WTC11 (cell line): ENCODE measurements around the gene ARRDC3. TPM values are rescaled to one million over a fixed set of nuclear protein-coding genes. Genes with fewer than 3 reads are reported as not detected.
"Not testable (repeated sequence)": the region's sequence is repeated elsewhere in the genome, so short reads cannot be mapped to it uniquely, and the experiment has no call there.

Experiments used
- ATAC-seq: fragments of 200-7000 bp; cut with Tn5 transposase; 2 replicates; pipeline ENCODE4 v1.10.0; 2021; ENCODE audit warnings: mild to moderate bottlenecking, moderate library complexity
- CTCF ChIA-PET: fragments of 300-600 bp; sonication (Branson Sonifier 250); formaldehyde crosslinking; loops from one replicate; lab custom pipeline; 2021; ENCODE audit warnings: antibody characterized with exemption; lab: Charles Lee
- POLR2A ChIA-PET: fragments of 350-600 bp; sonication (Branson Sonifier 250); formaldehyde crosslinking; loops from one replicate; lab custom pipeline; 2021; ENCODE audit warnings: antibody characterized with exemption; lab: Charles Lee
- DNase-seq: peaks from one replicate; pipeline ENCODE4 v3.0.0; 2021; ENCODE audit warnings: low spot score
- H3K27ac Mint-ChIP-seq: 2 replicates; pipeline ENCODE4 v1.8.0; 2021; ENCODE audit warnings: mixed read lengths
- H3K27me3 Mint-ChIP-seq: 2 replicates; pipeline ENCODE4 v1.8.0; 2021; ENCODE audit warnings: low read depth, mild to moderate bottlenecking, moderate library complexity, mixed read lengths
- H3K36me3 Mint-ChIP-seq: 2 replicates; pipeline ENCODE4 v1.8.0; 2021; ENCODE audit warnings: mixed read lengths
- H3K4me1 Mint-ChIP-seq: 2 replicates; pipeline ENCODE4 v1.8.0; 2022; ENCODE audit warnings: mixed read lengths
- H3K4me3 Mint-ChIP-seq: 2 replicates; pipeline ENCODE4 v1.8.0; 2021; ENCODE audit warnings: mild to moderate bottlenecking, moderate library complexity, mixed read lengths
- H3K9me3 Mint-ChIP-seq: 2 replicates; pipeline ENCODE4 v1.8.0; 2021; ENCODE audit warnings: mixed read lengths
- CREM ChIP-seq: sonication (generic); formaldehyde crosslinking; IDR thresholded peaks from 2 replicates; pipeline ENCODE4 v1.8.1; 2022; ENCODE audit warnings: mild to moderate bottlenecking, missing genetic modification reagents, moderate library complexity
- ETV6 ChIP-seq: sonication (generic); formaldehyde crosslinking; IDR thresholded peaks from 2 replicates; pipeline ENCODE4 v1.8.1; 2022; ENCODE audit warnings: mild to moderate bottlenecking, missing genetic modification reagents
- FOXJ3 ChIP-seq: sonication (generic); formaldehyde crosslinking; IDR thresholded peaks from 2 replicates; pipeline ENCODE4 v1.9.0; 2021; ENCODE audit warnings: missing genetic modification reagents, mild to moderate bottlenecking, borderline replicate concordance
- FOXP1 ChIP-seq: sonication (generic); formaldehyde crosslinking; IDR thresholded peaks from 2 replicates; pipeline ENCODE4 v1.8.0; 2022; ENCODE audit warnings: missing genetic modification reagents, mild to moderate bottlenecking, moderate library complexity, borderline replicate concordance
- NFE2L1 ChIP-seq: sonication (generic); formaldehyde crosslinking; IDR thresholded peaks from 2 replicates; pipeline ENCODE4 v1.8.1; 2023; ENCODE audit warnings: missing genetic modification reagents
- NR1H2 ChIP-seq: sonication (generic); formaldehyde crosslinking; IDR thresholded peaks from 2 replicates; pipeline ENCODE4 v1.9.0; 2021; ENCODE audit warnings: mild to moderate bottlenecking, moderate library complexity, missing genetic modification reagents
- TP53 ChIP-seq: sonication (generic); formaldehyde crosslinking; IDR thresholded peaks from 2 replicates; pipeline ENCODE4 v1.8.1; 2023; ENCODE audit warnings: mild to moderate bottlenecking, missing genetic modification reagents
- ZNF121 ChIP-seq: sonication (generic); formaldehyde crosslinking; IDR thresholded peaks from 2 replicates; pipeline ENCODE4 v1.8.0; 2023; ENCODE audit warnings: missing genetic modification reagents
- ZNF219 ChIP-seq: sonication (generic); formaldehyde crosslinking; IDR thresholded peaks from 2 replicates; pipeline ENCODE4 v1.8.0; 2023; ENCODE audit warnings: missing genetic modification reagents, mild to moderate bottlenecking, borderline replicate concordance
- ZNF232 ChIP-seq: sonication (generic); formaldehyde crosslinking; IDR thresholded peaks from 2 replicates; pipeline ENCODE4 v1.8.0; 2022; ENCODE audit warnings: mild to moderate bottlenecking, missing genetic modification reagents
- ZNF317 ChIP-seq: sonication (generic); formaldehyde crosslinking; IDR thresholded peaks from 2 replicates; pipeline ENCODE4 v1.8.1; 2023; ENCODE audit warnings: low read depth, mild to moderate bottlenecking, moderate library complexity, missing genetic modification reagents, borderline replicate concordance
- ZNF416 ChIP-seq: fragments of 250-450 bp; sonication (Bioruptor Pico); IDR thresholded peaks from 2 replicates; pipeline ENCODE4 v1.9.0; 2021; ENCODE audit warnings: mild to moderate bottlenecking, inconsistent platforms
- ZNF423 ChIP-seq: fragments of 250-450 bp; sonication (Bioruptor Pico); IDR thresholded peaks from 2 replicates; pipeline ENCODE4 v2.1.2; 2022; ENCODE audit warnings: mild to moderate bottlenecking, moderate library complexity
- total RNA-seq: library from RNA; stranded (reverse); gene quantifications from 3 replicates; pipeline ENCODE4 v1.2.3, GENCODE V29; 2021
- TF ChIP-seq, protein P1 (sequence below): fragments of 250-450 bp; sonication (Bioruptor Pico); IDR thresholded peaks from 2 replicates; pipeline ENCODE4 v1.9.0; 2021; ENCODE audit warnings: mild to moderate bottlenecking
- TF ChIP-seq, protein P2 (sequence below): sonication (generic); formaldehyde crosslinking; IDR thresholded peaks from 2 replicates; pipeline ENCODE4 v1.8.0; 2022; ENCODE audit warnings: missing genetic modification reagents
- TF ChIP-seq, protein P3 (sequence below): sonication (generic); formaldehyde crosslinking; IDR thresholded peaks from 2 replicates; pipeline ENCODE4 v1.8.1; 2023; ENCODE audit warnings: mild to moderate bottlenecking, missing genetic modification reagents
- TF ChIP-seq, protein P4 (sequence below): sonication (generic); formaldehyde crosslinking; IDR thresholded peaks from 2 replicates; pipeline ENCODE4 v1.8.0; 2022; ENCODE audit warnings: mild to moderate bottlenecking, missing genetic modification reagents
- TF ChIP-seq, protein P5 (sequence below): fragments of 250-450 bp; sonication (Bioruptor Pico); conservative IDR thresholded peaks from 2 replicates; pipeline ENCODE4 v1.9.0; 2021; ENCODE audit warnings: mild to moderate bottlenecking
- TF ChIP-seq, protein P6 (sequence below): fragments of 250-450 bp; sonication (Bioruptor Pico); IDR thresholded peaks from 2 replicates; pipeline ENCODE4 v1.9.0; 2021; ENCODE audit warnings: mild to moderate bottlenecking, borderline replicate concordance

Gene ARRDC3
- total RNA-seq, 1 experiment from 2014 or later, result 10.3 TPM

DNA sequence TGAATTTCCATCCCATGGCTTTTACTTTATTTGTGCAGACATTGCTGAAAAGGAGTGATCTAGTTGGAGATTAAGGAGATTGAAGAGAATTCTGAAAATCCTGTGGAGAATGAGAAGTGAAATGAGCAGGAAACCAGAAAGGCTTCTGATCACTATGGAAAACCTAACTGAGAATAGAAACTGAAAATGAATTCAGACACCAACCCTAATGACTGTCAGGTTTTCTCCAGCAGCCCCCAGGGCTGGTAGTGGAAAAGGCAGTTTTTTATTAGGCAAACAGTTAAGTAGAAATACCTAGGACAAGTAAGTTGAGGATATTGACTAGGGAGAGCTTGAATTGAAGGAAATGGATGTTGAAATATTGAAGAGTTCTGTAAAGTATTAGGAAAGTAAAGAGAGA is 14.7 kb upstream of the ARRDC3 start (continued):
- TF ChIP-seq, protein P1, sequence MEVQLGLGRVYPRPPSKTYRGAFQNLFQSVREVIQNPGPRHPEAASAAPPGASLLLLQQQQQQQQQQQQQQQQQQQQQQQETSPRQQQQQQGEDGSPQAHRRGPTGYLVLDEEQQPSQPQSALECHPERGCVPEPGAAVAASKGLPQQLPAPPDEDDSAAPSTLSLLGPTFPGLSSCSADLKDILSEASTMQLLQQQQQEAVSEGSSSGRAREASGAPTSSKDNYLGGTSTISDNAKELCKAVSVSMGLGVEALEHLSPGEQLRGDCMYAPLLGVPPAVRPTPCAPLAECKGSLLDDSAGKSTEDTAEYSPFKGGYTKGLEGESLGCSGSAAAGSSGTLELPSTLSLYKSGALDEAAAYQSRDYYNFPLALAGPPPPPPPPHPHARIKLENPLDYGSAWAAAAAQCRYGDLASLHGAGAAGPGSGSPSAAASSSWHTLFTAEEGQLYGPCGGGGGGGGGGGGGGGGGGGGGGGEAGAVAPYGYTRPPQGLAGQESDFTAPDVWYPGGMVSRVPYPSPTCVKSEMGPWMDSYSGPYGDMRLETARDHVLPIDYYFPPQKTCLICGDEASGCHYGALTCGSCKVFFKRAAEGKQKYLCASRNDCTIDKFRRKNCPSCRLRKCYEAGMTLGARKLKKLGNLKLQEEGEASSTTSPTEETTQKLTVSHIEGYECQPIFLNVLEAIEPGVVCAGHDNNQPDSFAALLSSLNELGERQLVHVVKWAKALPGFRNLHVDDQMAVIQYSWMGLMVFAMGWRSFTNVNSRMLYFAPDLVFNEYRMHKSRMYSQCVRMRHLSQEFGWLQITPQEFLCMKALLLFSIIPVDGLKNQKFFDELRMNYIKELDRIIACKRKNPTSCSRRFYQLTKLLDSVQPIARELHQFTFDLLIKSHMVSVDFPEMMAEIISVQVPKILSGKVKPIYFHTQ (CRISPR knock-in tag), result no peak
- TF ChIP-seq, protein P2, sequence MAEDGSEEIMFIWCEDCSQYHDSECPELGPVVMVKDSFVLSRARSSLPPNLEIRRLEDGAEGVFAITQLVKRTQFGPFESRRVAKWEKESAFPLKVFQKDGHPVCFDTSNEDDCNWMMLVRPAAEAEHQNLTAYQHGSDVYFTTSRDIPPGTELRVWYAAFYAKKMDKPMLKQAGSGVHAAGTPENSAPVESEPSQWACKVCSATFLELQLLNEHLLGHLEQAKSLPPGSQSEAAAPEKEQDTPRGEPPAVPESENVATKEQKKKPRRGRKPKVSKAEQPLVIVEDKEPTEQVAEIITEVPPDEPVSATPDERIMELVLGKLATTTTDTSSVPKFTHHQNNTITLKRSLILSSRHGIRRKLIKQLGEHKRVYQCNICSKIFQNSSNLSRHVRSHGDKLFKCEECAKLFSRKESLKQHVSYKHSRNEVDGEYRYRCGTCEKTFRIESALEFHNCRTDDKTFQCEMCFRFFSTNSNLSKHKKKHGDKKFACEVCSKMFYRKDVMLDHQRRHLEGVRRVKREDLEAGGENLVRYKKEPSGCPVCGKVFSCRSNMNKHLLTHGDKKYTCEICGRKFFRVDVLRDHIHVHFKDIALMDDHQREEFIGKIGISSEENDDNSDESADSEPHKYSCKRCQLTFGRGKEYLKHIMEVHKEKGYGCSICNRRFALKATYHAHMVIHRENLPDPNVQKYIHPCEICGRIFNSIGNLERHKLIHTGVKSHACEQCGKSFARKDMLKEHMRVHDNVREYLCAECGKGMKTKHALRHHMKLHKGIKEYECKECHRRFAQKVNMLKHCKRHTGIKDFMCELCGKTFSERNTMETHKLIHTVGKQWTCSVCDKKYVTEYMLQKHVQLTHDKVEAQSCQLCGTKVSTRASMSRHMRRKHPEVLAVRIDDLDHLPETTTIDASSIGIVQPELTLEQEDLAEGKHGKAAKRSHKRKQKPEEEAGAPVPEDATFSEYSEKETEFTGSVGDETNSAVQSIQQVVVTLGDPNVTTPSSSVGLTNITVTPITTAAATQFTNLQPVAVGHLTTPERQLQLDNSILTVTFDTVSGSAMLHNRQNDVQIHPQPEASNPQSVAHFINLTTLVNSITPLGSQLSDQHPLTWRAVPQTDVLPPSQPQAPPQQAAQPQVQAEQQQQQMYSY (CRISPR knock-in tag), result no peak
- TF ChIP-seq, protein P3, sequence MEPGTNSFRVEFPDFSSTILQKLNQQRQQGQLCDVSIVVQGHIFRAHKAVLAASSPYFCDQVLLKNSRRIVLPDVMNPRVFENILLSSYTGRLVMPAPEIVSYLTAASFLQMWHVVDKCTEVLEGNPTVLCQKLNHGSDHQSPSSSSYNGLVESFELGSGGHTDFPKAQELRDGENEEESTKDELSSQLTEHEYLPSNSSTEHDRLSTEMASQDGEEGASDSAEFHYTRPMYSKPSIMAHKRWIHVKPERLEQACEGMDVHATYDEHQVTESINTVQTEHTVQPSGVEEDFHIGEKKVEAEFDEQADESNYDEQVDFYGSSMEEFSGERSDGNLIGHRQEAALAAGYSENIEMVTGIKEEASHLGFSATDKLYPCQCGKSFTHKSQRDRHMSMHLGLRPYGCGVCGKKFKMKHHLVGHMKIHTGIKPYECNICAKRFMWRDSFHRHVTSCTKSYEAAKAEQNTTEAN, result no peak
- TF ChIP-seq, protein P4, sequence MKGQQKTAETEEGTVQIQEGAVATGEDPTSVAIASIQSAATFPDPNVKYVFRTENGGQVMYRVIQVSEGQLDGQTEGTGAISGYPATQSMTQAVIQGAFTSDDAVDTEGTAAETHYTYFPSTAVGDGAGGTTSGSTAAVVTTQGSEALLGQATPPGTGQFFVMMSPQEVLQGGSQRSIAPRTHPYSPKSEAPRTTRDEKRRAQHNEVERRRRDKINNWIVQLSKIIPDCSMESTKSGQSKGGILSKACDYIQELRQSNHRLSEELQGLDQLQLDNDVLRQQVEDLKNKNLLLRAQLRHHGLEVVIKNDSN (CRISPR knock-in tag), result no peak
- no peak for TF ChIP-seq ZNF219 (CRISPR knock-in tag)
- no peak for TF ChIP-seq FOXJ3 (CRISPR knock-in tag)
- no peak for TF ChIP-seq ETV6 (CRISPR knock-in tag)
- no peak for TF ChIP-seq ZNF317 (CRISPR knock-in tag)

DNA sequence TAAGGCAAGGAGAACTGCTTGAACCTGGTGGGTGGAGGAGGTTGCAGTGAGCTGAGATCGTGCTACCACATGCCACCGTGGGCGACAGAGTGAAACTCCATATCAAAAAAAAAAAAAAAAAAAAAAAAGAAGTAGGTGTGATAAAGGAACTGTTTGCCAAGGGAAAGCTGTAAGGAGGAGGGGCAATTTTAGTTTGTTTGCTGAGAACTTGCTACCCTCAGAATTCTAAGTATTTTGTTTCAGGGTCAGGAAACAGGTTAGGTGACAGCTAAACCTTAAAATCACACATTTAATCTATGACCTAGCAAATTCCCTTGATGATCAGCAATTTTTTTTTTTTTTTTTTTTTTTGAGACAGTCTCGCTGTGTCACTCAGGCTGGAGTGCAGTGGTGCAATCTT is 7.2 kb upstream of the ARRDC3 start:
- ATAC-seq (no peak), DNase-seq (no peak)
- Mint-ChIP-seq H3K27me3 (no peaks in the 10 kb centered on the region), H3K36me3 (peaks cover 4% of the 10 kb centered on the region), H3K9me3 (peaks cover 10% of the 10 kb centered on the region), H3K27ac (no peak overlapping the region), H3K4me3 (no peak overlapping the region), H3K4me1 (no peaks in the 10 kb centered on the region)
- TF ChIP-seq ZNF121 (CRISPR knock-in tag) (no peak), ZNF416 (CRISPR knock-in tag) (no peak), FOXP1 (no peak), CREM (CRISPR knock-in tag) (no peak), NR1H2 (CRISPR knock-in tag) (no peak), ZNF232 (no peak), ZNF423 (CRISPR knock-in tag) (no peak), NFE2L1 (CRISPR knock-in tag) (no peak), TP53 (CRISPR knock-in tag) (no peak)
- TF ChIP-seq, protein P5, sequence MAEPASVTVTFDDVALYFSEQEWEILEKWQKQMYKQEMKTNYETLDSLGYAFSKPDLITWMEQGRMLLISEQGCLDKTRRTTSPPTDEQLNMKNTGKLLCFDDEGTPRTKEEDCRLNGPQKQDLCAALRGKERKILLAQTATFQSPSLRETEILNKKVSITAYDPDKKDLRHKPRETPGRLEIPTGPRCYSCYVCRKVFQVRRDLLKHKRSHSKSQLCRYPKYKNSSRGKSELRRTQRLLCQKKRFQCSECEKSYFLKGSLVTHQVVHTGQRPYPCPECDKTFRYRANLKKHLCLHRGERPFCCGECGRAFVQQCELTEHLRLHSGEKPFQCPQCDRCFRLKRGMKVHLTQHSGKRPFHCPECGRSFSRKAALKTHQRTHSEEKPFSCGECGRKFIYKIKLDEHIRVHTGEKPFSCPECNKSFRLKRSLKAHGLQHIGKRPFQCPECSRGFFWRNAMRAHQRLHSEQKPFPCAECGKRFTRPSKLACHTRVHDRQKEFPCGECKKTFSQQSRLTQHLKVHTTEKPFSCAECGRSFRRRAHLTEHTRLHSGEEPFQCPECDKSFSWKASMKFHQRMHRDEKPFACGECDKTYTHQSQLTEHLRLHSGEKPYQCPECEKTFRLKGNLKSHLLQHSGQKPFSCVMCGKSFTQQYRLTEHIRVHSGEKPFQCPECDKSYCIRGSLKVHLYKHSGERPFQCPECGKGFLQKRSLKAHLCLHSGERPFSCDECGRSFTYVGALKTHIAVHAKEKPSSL (CRISPR knock-in tag), result no peak
- TF ChIP-seq, protein P6, sequence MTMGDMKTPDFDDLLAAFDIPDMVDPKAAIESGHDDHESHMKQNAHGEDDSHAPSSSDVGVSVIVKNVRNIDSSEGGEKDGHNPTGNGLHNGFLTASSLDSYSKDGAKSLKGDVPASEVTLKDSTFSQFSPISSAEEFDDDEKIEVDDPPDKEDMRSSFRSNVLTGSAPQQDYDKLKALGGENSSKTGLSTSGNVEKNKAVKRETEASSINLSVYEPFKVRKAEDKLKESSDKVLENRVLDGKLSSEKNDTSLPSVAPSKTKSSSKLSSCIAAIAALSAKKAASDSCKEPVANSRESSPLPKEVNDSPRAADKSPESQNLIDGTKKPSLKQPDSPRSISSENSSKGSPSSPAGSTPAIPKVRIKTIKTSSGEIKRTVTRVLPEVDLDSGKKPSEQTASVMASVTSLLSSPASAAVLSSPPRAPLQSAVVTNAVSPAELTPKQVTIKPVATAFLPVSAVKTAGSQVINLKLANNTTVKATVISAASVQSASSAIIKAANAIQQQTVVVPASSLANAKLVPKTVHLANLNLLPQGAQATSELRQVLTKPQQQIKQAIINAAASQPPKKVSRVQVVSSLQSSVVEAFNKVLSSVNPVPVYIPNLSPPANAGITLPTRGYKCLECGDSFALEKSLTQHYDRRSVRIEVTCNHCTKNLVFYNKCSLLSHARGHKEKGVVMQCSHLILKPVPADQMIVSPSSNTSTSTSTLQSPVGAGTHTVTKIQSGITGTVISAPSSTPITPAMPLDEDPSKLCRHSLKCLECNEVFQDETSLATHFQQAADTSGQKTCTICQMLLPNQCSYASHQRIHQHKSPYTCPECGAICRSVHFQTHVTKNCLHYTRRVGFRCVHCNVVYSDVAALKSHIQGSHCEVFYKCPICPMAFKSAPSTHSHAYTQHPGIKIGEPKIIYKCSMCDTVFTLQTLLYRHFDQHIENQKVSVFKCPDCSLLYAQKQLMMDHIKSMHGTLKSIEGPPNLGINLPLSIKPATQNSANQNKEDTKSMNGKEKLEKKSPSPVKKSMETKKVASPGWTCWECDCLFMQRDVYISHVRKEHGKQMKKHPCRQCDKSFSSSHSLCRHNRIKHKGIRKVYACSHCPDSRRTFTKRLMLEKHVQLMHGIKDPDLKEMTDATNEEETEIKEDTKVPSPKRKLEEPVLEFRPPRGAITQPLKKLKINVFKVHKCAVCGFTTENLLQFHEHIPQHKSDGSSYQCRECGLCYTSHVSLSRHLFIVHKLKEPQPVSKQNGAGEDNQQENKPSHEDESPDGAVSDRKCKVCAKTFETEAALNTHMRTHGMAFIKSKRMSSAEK (CRISPR knock-in tag), result no peak
- ChIA-PET POLR2A (interaction anchor here (0.6 to 0.7 kb wide), 3 partner anchors 10 to 324 kb away, joined by 4 to 6 read pairs (median 5); no protein-coding TSS in a partner anchor), CTCF (interaction anchor here (0.6 to 1.0 kb wide), 2 partner anchors 31 to 171 kb away, joined by 3 to 5 read pairs; no protein-coding TSS in a partner anchor)

DNA sequence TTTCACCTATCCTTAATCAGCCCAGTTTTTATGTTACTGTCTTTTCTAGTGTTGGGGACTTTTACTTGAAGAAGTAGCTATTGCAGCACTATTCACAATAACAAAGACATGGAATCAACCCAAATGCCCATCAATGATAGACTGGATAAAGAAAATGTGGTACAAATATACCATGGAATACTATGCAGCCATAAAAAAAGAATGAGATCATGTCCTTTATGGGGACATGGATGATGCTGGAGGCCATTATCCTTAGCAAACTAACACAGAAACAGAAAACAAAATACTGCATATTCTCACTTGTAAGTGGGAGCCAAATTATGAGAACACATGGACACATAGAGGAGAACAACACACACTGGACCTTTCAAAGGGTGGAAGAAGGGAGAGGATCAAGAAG is 6.4 kb upstream of the ARRDC3 start:
- POLR2A ChIA-PET, ATAC-seq, DNase-seq, H3K4me3 Mint-ChIP-seq, H3K27me3 Mint-ChIP-seq, H3K27ac Mint-ChIP-seq, CTCF ChIA-PET, H3K4me1 Mint-ChIP-seq, H3K36me3 Mint-ChIP-seq, H3K9me3 Mint-ChIP-seq: not testable (repeated sequence)
